Activated T-cell treated with anti-CD3 and anti-CD28 coated beads for 1 hour (primary cell): ENCODE data around the gene MRGPRG.

Experiments
- DNase-seq: peaks from one replicate; pipeline ENCODE4 v3.0.0-alpha.2; 2020; ENCODE audit warnings: low read depth

The MRGPRG gene

DNA sequence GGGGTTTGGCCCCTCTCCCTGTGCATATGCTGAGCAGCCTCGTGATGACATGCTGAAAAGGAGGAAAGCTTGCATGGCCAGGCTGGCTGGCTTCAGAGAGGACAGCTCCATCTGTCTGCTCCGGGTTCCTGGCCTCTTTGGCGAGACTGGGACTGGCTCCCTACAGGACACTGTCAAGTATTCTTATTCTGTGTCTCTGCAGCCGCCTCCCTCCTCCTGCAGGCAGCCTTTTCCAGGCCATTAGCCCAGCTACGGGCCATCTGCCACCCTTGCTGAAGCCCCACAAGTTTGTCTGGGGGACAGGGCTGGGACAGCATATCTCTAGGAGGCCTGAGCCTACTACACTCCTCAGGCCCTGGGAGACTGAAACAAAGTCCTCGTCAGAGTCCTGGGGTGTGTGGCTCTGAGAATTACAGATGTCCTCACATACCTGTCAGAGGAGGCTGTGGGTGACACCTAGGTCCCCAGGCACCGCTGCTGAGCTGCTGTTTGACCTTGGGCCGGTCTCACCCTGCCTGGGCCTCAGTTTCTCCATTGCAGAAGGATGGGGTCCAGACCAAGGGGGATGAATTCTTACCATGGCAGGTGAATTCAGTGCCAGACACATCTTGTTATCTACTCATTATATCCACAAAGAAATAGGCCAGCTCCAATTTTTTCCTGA, 11.0 kb downstream of the MRGPRG start:
- DNase-seq: no peak

DNA sequence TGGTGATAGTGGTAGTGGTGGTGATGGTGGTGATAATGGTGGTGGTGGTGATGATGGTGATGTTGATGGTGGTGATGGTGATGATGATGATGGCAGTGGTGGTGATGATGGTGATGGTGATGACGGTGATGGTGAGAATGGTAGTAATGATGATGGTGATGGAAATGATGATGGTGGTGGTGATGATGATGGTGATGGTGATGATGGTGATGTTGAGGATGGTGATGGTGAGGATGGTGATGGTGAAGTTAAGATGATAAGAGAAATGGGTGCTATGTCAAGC, 11.8 kb downstream of the MRGPRG start:
- DNase-seq: no peak

DNA sequence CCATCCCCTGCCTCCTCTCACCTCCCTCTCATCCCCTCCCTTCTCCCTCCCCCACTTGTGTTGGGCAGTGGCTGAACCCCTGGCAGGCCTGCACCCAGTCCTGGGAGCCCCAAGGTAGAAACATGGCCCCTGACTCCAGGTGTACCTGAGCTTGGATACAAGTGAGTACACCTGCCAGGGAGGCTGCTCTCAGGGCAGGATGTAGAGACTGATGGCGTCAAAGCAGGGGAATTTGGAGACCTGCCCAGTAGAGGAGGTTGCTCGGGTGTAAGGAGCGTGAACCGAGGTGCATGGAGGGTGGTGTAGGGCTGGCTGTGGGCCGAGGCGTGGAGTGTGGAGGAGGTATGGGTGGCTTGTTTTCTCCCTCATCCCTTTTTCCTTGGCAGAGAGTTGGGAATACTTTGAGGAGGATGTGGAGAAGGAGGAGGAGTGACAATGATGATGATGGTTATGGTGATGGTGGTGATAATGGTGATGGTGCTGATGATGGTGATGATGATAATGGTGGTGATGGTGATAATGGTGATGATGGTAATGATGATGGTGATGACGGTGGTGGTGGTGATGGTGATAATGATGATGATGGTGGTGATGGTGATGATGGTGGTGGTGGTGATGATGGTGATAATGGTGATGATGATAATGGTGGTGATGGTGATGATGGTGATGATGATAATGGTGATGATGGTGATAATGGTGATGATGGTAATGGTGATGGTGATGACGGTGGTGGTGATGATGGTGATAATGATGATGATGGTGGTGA, 12.3 kb downstream of the MRGPRG start:
- DNase-seq: no peak

DNA sequence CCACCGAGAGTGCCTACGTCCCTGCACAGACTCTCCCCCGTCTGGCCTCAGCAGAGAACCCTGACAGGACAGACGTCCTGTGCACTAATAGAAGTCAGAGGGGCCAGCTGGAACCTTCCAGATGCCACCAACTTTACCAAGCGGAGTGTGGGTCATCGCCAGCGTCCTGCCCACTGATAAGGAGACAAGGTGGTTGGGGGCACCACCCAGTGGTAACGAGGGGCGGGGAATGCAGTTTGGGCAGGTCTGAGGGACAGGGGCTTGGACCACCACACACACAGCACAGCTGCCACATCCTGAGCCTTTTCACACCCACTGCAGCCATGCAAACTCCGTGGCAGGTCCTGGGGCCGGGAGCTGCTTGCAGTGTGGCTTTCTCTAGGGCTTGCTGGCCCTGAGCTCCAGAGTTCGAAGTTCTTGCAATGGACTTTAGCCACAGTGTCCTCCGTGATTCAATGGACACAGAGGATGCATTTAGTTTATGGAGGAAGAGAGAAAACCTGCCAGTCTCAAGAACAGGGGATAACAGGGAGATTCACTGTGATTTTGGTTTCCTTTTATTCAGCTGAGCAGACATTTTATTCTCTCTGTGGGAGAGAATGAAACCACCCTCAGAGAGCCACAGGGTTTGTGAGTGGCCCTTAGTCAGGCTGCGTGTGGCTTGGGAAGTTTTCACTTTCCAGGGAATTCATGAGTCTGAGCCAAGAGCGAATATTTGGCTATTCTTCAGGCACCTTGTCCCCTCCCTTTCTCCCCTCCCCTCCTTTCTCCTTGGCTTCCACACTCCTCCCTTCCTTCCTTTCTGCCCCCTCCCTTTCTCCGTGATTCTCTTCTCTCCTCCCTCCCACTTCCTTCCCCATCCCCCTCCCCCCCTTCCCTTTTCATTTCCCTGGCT, 13.1 kb downstream of the MRGPRG start:
- DNase-seq: no peak

DNA sequence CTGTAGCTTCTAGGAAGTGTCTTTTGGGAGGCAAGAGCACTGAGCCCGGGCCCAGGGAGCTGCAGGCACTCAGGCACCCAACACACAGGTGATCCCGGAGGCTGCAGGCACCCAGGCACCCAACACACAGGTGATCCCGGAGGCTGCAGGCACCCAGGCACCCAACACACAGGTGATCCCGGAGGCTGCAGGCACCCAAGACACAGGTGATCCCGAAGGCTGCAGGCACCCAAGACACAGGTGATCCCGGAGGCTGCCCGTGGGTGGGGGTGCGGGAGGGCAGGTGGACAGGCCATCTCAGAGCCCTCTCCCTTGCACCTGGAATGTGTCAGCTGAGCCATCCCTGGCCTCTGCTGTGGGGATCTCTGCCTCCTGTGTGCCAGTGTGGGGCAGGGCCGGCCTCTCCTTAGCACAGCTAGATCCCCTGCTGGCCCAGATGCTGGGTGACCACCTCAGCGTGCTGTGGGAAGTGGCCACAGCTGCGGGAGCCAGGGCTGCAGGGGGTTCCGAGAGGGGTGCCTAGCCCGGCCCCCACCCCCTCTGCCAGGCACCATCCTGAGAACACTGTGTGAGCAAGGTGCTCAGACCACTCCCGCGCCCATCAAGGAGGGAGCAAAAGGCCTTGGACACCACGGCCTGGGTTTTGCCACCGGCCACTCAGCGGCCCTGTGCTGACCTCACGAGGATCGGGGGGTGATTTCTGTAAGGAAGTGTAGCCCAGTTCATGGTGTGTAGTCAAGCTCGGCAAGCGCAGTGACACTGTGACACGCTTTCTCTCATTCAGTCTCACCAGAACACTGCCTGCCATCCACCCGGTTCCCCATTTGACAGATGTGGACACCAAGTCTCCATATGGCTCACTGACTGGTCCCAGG, 14.2 kb downstream of the MRGPRG start:
- DNase-seq: no peak

DNA sequence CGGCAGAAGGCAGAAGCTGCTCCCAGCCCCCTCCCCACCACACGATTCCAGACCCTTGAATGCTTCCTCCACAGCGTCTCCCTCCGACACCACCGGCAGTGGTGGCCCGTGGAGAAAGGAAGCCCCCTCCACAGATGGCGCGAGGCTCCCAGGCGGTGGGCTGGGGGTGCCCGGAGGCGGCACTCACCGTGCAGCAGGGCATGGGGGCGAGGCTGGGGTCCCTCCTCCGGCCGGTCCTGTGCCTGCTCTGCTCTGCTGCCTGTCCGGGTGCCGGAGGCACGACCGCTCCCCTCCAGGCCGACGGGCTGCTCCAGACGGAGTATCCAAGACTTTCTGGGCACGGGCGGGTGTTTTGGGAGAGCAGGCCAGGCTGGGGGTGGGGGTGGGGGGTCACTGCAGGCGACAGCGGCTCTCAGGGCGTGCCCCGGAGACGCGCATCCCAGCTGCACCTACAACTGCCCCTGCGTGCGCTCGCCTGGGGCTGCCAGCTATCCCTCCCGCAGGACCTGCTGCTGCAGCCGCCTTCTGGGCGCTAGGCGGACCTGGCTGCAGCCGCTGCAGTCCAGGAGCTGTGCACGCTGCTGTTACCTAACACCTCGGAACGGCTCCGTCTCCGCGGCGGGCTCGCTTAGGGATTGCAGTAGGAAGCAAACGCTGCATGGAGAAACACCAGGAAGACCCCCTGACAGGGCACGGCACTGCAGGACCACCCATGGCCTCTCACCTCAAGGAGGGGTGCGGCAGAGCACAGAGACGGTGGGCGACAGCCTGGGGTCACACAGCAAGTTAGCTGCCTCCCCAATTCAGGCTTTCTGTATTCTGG, 15.2 kb downstream of the MRGPRG start:
- DNase-seq: no peak

DNA sequence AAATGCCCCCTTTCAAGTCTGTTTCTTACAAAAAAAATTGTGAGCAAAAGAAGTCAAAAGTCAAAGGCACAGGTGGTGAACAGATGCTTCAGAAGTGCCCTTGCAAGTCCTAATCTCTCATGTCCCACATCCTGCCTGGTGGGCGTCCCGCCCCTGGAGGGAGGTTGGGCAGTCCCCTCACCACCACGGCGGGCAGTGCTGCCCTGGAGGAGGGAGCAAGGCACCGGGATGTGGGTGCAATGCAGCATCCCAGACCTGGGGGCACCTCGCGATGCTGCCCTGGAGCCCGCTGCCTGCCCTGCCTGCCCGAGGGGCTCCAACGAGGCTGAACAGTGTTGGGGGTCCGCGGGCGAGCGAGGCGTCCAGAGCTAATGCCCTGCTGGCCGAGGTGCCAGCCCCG, 15.9 kb downstream of the MRGPRG start:
- DNase-seq: no peak

DNA sequence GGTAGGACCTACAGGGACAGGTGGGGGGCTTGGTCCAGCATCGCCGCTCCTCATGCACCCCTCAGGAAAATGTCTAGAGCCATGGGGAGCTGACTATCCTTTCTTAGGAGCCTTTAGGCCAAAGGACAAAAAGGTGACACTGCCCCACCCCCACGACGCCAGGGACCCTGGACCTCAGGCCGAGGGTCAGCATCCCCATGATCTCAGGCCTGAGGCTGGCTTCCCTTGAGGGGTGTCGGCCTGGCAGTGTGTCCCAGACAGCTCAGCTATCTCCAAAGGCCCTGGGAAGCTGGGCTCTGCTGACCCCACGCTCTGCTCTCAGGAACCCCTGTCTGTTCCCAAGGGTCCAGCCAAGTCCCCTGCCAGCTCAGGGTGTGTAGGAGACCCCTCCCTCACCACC, 16.3 kb downstream of the MRGPRG start:
- DNase-seq: no peak

DNA sequence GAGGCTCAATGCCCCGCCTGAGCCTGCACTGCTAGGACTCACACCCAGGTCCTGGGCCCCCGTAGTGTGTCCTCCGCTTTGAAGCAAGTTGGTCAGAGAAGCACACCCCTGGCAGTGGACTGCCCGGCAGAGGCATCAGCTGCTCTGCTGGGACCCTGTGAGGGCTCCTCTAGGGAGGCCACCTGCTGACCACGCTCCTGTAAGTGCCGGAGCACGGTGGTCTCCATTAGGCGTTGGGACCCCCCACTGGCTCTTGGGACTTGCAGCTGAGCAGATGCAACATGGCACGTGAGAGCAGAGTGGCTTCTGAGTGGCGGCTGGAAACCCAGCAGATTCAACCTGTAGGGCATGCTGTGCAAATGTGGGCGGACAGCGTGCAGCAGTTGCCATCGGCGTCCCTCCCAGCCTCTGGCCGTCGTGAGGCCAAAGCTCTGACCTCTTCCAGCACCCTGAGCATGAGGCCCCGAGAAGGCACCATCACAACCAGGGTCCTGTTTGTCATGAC, 16.9 kb downstream of the MRGPRG start:
- DNase-seq: no peak

DNA sequence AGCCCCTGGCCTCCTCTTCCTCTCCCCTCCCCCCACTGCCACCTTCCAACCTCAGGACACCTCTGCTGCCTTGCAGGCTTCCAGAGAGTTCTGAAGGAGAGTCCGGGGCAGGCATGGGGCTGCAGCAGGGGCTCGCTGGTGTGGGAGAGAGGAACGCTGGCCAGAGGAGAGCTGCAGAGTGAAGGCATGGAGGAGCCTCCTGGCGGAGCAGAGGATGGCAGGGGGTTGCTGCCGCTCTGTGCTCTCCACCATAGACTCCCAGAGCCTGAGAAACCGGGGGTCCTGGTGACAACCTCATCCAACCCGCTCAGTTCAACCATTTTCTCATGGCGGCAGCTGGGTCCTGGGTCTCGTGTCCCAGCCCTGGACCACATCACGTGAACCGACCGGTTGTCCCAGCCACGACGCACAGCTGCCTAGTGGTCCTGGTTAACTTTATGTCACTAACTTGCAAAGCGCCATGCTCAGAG, 17.5 kb downstream of the MRGPRG start:
- DNase-seq: no peak

DNA sequence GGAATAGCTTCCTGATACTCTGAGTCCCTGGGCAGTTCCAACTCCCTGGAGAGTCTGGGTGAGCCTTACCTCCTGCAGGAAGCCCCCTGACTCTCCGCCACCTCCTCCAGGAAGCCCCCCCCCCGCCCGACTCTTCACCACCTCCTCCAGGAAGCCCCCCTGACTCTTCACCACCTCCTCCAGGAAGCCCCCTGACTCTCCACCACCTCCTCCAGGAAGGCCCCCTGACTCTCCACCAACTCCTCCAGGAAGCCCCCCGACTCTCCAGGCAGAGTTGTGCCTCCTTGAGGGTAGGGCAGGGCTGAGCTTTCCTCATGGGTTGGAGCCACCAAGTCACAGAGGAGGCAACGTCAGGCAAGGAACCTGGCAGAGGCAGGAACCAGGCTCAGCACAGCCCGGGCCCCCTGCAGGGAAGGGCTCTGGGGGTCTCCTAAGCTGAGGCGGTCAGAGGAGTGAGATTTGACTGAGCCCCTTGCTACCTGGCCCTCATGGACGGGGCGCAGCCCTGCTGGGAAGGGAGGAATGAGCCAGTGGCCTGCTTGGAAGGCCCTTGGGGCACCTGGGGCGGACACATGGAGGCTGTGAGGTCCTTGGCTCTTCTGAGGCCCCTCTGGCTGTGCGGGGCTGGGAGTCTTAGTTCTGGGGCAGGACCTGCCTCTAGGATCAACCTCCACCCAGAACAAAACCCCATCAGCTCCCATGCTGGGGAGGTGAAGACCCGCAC, 18.1 kb downstream of the MRGPRG start:
- no peak for DNase-seq

DNA sequence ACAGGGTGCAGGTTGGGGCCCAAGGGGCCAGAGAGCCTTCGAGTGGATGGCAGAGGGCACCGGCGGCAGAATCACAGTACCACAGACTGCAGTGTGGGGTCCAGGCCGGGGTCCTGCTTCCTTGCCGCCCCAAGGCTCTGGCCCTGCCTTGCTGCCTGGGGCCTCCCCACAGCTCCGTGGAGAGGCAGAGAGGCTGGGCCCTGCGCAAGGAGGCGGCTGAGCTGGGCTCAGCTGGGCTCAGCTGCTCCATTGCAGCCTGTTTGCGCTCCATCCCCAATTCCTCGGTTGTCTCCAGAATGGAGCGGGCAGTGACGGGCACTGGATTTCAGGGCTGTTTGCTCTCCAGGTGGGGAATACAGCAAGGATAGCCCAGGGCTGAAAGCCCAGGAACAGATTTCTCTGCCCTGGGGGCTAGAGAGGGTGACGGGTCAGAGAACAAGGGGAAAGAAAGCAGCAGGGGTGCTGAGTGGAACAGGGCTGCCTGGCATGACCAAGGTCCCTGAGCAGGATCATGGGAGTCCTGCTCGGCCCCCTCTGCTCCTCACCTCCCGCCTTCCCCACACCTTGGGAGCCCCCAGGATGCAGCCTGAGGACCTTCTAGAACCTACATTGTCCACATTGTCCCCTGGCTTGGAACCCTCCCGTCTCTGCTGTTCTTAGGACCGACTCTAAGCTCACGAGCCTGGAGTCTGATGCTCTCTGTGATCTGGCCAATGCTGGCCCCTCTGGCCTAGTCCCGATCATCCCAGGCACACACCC, 18.9 kb downstream of the MRGPRG start:
- no peak for DNase-seq

DNA sequence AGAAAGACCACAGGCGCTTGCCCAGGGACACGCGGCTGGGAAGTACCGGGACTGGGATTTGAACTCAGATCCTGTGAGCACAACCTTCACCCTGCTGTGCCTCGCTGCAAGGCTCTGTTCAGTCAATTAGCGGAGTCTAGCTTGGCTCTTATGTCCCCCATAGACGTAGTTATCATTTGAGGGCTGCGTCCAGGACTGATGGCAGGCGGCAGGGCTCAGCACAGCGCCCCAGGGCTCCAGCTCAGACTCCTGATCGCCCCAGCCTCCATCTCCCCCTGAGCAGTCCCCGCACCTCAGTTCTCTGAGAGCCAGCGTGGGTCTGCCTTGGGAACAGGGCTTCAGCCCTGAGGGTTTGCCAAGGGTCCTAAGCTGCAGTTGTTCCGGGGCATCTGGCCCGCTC, 19.8 kb downstream of the MRGPRG start:
- DNase-seq: no peak

DNA sequence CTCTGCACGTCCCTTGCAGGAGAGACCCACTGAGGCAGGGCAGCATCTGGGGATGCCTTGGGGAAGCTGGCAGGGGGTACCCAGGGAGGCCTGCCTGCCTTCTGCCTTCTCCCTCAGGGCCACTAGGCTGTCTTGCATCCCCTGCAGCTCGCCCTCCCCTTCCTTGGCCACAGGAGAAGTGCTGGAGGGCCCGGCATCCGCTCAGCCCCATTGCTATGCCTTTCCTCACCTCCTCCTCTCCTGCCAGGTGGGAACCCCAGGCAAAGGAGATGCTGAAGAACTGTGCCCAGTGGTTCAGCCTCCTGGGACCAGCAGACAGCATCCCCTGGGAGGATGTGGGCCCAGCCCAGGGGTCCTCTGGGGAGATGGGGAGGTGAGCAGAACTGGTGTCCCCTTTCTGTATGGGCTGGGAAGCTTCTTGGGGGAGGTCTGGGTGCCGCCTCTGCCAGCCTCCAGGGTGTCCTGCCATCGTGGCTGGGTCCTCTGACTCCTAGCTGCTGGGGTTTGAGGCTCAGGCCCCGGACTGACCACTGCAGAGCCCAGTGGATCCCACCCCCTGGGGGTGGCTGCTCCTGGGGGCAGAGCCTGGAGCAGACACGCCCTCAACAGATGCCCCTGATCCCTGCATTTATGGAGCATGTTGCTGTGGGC, 20.6 kb downstream of the MRGPRG start:
- no peak for DNase-seq

DNA sequence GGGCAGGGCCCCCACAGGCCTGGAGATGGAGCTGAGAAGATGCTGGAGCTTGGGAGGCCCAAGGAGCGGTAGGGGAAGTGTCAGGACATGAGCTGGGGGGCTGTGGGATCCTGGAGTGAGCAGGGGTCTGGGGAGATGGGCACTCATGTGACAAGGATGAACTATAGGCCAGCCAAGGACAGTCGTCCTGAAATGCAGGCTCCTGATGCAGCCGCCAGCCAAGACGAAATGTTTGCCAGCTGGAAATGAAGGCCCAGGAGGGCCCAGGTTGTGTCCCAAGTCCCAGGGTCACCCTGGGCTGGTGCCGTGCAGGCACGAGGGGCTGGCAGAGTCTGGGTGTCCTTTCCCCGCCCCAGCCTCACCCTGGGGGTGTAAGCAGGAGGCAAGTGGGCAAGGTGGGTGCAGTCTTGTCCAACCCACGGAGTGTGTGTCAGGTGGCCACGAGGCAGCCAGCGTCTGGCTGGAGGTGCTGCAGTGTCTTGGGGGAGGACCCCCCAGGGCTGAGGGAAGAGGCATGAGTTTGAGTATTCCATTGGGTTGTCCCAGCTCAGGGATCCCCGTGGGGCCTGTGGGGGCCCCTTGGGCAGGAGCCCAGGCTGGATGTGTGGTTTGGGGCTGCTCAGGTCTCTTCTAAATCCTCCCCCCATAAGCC, 21.4 kb downstream of the MRGPRG start:
- no peak for DNase-seq

DNA sequence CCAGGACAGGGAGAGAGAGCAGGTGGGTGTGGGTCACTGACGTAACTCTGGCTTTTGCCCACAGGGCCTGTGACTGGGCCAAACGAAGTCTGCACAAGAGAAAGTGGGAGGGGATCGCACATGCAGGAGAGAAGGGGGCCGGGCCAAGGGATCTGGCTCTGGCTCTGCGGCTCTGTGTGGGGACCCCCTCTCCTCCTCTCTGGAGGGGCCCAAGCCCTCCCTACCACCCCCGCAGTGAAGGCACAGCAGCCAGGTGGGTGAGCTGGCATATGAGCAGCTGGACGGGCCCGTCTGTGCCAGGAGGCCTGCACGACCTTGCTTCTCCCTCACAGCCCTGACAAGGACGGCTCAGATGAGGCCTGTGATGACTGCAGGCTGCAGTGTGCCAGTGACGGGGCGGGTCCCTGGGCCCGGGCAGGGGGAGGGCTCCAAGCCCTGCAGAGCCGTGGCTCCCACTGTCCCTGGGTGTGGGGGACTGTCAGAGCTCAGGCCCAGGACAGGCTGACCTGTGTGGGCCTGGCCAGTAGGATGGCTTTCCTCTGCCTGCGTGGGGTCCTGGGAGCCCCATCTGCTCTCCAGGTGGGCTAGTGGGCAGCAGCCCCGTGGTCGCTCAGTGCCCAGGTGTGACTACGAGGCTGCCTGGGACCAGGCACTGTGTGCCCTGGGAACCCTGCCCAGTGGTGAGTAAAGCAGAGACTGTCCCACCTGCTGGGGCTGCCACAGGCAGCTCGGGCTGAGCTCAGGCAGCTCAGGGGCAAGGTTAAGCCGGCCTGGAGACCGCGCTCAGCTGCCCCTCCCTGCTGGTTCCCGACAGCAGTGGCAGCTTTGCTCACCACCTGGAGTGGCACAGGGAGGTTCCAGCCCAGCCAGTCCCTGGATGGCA, 22.2 kb downstream of the MRGPRG start:
- no peak for DNase-seq
